HEK293 (cell line): Measurements from ENCODE around the gene PSMB1.

ENCODE experiments used
- CTCF ChIA-PET: fragments of 350-600 bp; formaldehyde crosslinking; extraction: SDS; loops from one replicate; lab custom pipeline; 2021; ENCODE audit warnings: antibody characterized with exemption; lab: Yijun Ruan, JAX
- POLR2A ChIA-PET: fragments of 300-600 bp; formaldehyde crosslinking; extraction: SDS; loops from one replicate; lab custom pipeline; 2020; ENCODE audit warnings: antibody characterized with exemption, inconsistent platforms; lab: Yijun Ruan, JAX
- H3K27ac ChIP-seq: fragments of 200-500 bp; sonication (Bioruptor generic); 2 replicates; pipeline ENCODE4 v1.5.1; 2014; ENCODE audit warnings: low read depth, low read length, control low read depth, inconsistent platforms; ENCODE audit errors: extremely low read depth
- H3K36me3 ChIP-seq, 2 experiments: fragments of 200-500 bp in 1 of 2; sonication (Bioruptor generic) in 1 of 2; 1 replicate in 1 of 2; 2 replicates in 1 of 2; pipeline ENCODE4 v1.5.1; 2014 to 2017; ENCODE audit warnings: inconsistent platforms in 2 of 2, low read length in 2 of 2; ENCODE audit not compliant: control insufficient read depth in 2 of 2, insufficient read depth in 1 of 2
- H3K4me1 ChIP-seq: fragments of 200-500 bp; sonication (Bioruptor generic); 2 replicates; pipeline ENCODE4 v1.5.1; 2014; ENCODE audit warnings: mild to moderate bottlenecking, low read length, inconsistent platforms; ENCODE audit not compliant: control insufficient read depth, insufficient read depth
- H3K4me3 ChIP-seq: 2 replicates; pipeline ENCODE4 v1.5.1; 2011; ENCODE audit warnings: low read depth, mild to moderate bottlenecking, control low read depth, low read length, moderate library complexity
- H3K9me3 ChIP-seq: fragments of 200-500 bp; sonication (Bioruptor generic); 2 replicates; pipeline ENCODE4 v1.5.1; 2014; ENCODE audit warnings: low read depth, low read length, inconsistent platforms; ENCODE audit not compliant: control insufficient read depth, insufficient read depth
- HOXD13 ChIP-seq: sonication (generic); formaldehyde crosslinking; IDR thresholded peaks from 2 replicates; pipeline ENCODE4 v1.8.0; 2022; ENCODE audit warnings: missing genetic modification reagents, borderline replicate concordance
- IKZF3 ChIP-seq: fragments of 450-650 bp; IDR thresholded peaks from 2 replicates; pipeline ENCODE4 v1.5.0; 2018; ENCODE audit warnings: missing biosample characterization, mild to moderate bottlenecking, missing genetic modification characterization, moderate library complexity
- KLF9 ChIP-seq: fragments of 450-650 bp; formaldehyde crosslinking; IDR thresholded peaks from 2 replicates; pipeline ENCODE4 v1.5.1; 2016; ENCODE audit warnings: missing biosample characterization, missing genetic modification characterization, low read depth
- RBAK ChIP-seq: fragments of 450-650 bp; formaldehyde crosslinking; IDR thresholded peaks from 2 replicates; pipeline ENCODE4 v1.5.1; 2016; ENCODE audit warnings: missing biosample characterization, missing genetic modification characterization
- SALL2 ChIP-seq: fragments of 450-650 bp; formaldehyde crosslinking; IDR thresholded peaks from 2 replicates; pipeline ENCODE4 v1.5.0; 2017; ENCODE audit warnings: missing biosample characterization, mild to moderate bottlenecking, missing genetic modification characterization, borderline replicate concordance
- WT1 ChIP-seq: fragments of 450-650 bp; formaldehyde crosslinking; IDR thresholded peaks from 2 replicates; pipeline ENCODE4 v1.5.1; 2016; ENCODE audit warnings: missing biosample characterization, missing genetic modification characterization
- ZBTB21 ChIP-seq: fragments of 450-650 bp; formaldehyde crosslinking; IDR thresholded peaks from 2 replicates; pipeline ENCODE4 v1.5.1; 2017; ENCODE audit warnings: missing biosample characterization, missing genetic modification characterization
- ZEB2 ChIP-seq: fragments of 450-650 bp; formaldehyde crosslinking; IDR thresholded peaks from 2 replicates; pipeline ENCODE4 v1.5.1; 2016; ENCODE audit warnings: missing biosample characterization, missing genetic modification characterization
- ZIC2 ChIP-seq: fragments of 450-650 bp; formaldehyde crosslinking; IDR thresholded peaks from 2 replicates; pipeline ENCODE4 v1.5.1; 2016; ENCODE audit warnings: missing biosample characterization, missing genetic modification characterization
- ZNF10 ChIP-seq: fragments of 450-650 bp; formaldehyde crosslinking; IDR thresholded peaks from 2 replicates; pipeline ENCODE4 v1.5.1; 2017; ENCODE audit warnings: missing biosample characterization, missing genetic modification characterization
- ZNF23 ChIP-seq: fragments of 450-650 bp; formaldehyde crosslinking; IDR thresholded peaks from 2 replicates; pipeline ENCODE4 v1.5.1; 2016; ENCODE audit warnings: missing biosample characterization, missing genetic modification characterization, borderline replicate concordance
- ZNF37A ChIP-seq: fragments of 450-650 bp; IDR thresholded peaks from 2 replicates; pipeline ENCODE4 v1.5.1; 2018; ENCODE audit warnings: missing biosample characterization, missing genetic modification characterization
- ZNF394 ChIP-seq: fragments of 450-650 bp; formaldehyde crosslinking; IDR thresholded peaks from 2 replicates; pipeline ENCODE4 v1.5.1; 2016; ENCODE audit warnings: missing biosample characterization, missing genetic modification characterization, mild to moderate bottlenecking, moderate library complexity, borderline replicate concordance
- ZNF404 ChIP-seq: fragments of 450-650 bp; formaldehyde crosslinking; IDR thresholded peaks from 2 replicates; pipeline ENCODE4 v1.5.1; 2017; ENCODE audit warnings: missing biosample characterization, missing genetic modification characterization
- ZNF416 ChIP-seq: fragments of 450-650 bp; formaldehyde crosslinking; IDR thresholded peaks from 2 replicates; pipeline ENCODE4 v1.5.1; 2016; ENCODE audit warnings: missing biosample characterization, missing genetic modification characterization
- ZNF449 ChIP-seq: fragments of 450-650 bp; formaldehyde crosslinking; IDR thresholded peaks from 2 replicates; pipeline ENCODE4 v1.5.1; 2017; ENCODE audit warnings: missing biosample characterization, mild to moderate bottlenecking, missing genetic modification characterization, moderate library complexity
- ZNF548 ChIP-seq: fragments of 450-650 bp; formaldehyde crosslinking; IDR thresholded peaks from 2 replicates; pipeline ENCODE4 v1.5.1; 2016; ENCODE audit warnings: missing biosample characterization, missing genetic modification characterization
- ZNF558 ChIP-seq: fragments of 450-650 bp; formaldehyde crosslinking; IDR thresholded peaks from 2 replicates; pipeline ENCODE4 v1.5.1; 2016; ENCODE audit warnings: missing biosample characterization, missing genetic modification characterization
- ZNF596 ChIP-seq: fragments of 450-650 bp; IDR thresholded peaks from 2 replicates; pipeline ENCODE4 v1.5.0; 2018; ENCODE audit warnings: missing biosample characterization, mild to moderate bottlenecking, missing genetic modification characterization, moderate library complexity
- ZNF624 ChIP-seq: fragments of 450-650 bp; formaldehyde crosslinking; IDR thresholded peaks from 2 replicates; pipeline ENCODE4 v1.5.1; 2017; ENCODE audit warnings: missing biosample characterization, missing genetic modification characterization
- ZNF785 ChIP-seq: fragments of 450-650 bp; formaldehyde crosslinking; IDR thresholded peaks from 2 replicates; pipeline ENCODE4 v1.5.1; 2016; ENCODE audit warnings: missing biosample characterization, missing genetic modification characterization
- ZSCAN16 ChIP-seq: fragments of 450-650 bp; formaldehyde crosslinking; IDR thresholded peaks from 2 replicates; pipeline ENCODE4 v1.5.1; 2016; ENCODE audit warnings: missing biosample characterization, missing genetic modification characterization
- ZSCAN30 ChIP-seq: fragments of 450-650 bp; IDR thresholded peaks from 2 replicates; pipeline ENCODE4 v1.5.1; 2018; ENCODE audit warnings: missing biosample characterization, mild to moderate bottlenecking, missing genetic modification characterization, moderate library complexity
- ZSCAN4 ChIP-seq: fragments of 450-650 bp; formaldehyde crosslinking; IDR thresholded peaks from 2 replicates; pipeline ENCODE4 v1.5.1; 2017; ENCODE audit warnings: missing biosample characterization, missing genetic modification characterization
- ZSCAN5A ChIP-seq: fragments of 450-650 bp; formaldehyde crosslinking; IDR thresholded peaks from 2 replicates; pipeline ENCODE4 v1.5.1; 2016; ENCODE audit warnings: missing biosample characterization, missing genetic modification characterization
- TF ChIP-seq, protein P1 (sequence below): fragments of 450-650 bp; formaldehyde crosslinking; IDR thresholded peaks from 2 replicates; pipeline ENCODE4 v1.5.1; 2016; ENCODE audit warnings: missing biosample characterization, missing genetic modification characterization
- TF ChIP-seq, protein P2 (sequence below): fragments of 450-650 bp; formaldehyde crosslinking; IDR thresholded peaks from 2 replicates; pipeline ENCODE4 v1.5.1; 2016; ENCODE audit warnings: missing biosample characterization, missing genetic modification characterization
- TF ChIP-seq, protein P3 (sequence below): fragments of 450-650 bp; formaldehyde crosslinking; IDR thresholded peaks from 2 replicates; pipeline ENCODE4 v1.5.1; 2017; ENCODE audit warnings: missing biosample characterization, missing genetic modification characterization

PSMB1 gene

GRCh38 chr6:170578909-170579308 lies 25.8 kb upstream of the PSMB1 start:
- no peak overlapping the region for H3K27ac ChIP-seq
- H3K9me3 ChIP-seq, result no peaks in the 10 kb centered on the region
- TF ChIP-seq, protein P1, sequence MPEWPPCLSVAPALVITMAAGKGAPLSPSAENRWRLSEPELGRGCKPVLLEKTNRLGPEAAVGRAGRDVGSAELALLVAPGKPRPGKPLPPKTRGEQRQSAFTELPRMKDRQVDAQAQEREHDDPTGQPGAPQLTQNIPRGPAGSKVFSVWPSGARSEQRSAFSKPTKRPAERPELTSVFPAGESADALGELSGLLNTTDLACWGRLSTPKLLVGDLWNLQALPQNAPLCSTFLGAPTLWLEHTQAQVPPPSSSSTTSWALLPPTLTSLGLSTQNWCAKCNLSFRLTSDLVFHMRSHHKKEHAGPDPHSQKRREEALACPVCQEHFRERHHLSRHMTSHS (tag by site-specific recombination), result no peak
- TF ChIP-seq ZNF596 (tag by site-specific recombination) (no peak), KLF9 (tag by site-specific recombination) (no peak), ZNF394 (no peak), SALL2 (tag by site-specific recombination) (no peak), ZSCAN30 (no peak), ZBTB21 (no peak), ZNF548 (tag by site-specific recombination) (no peak), ZNF404 (tag by site-specific recombination) (no peak), ZNF23 (tag by site-specific recombination) (no peak), RBAK (tag by site-specific recombination) (no peak), ZSCAN4 (tag by site-specific recombination) (no peak), ZNF449 (tag by site-specific recombination) (no peak), ZNF37A (tag by site-specific recombination) (no peak), ZNF416 (tag by site-specific recombination) (no peak), ZNF10 (tag by site-specific recombination) (no peak), IKZF3 (tag by site-specific recombination) (no peak), ZIC2 (tag by site-specific recombination) (no peak)
- TF ChIP-seq, protein P2, sequence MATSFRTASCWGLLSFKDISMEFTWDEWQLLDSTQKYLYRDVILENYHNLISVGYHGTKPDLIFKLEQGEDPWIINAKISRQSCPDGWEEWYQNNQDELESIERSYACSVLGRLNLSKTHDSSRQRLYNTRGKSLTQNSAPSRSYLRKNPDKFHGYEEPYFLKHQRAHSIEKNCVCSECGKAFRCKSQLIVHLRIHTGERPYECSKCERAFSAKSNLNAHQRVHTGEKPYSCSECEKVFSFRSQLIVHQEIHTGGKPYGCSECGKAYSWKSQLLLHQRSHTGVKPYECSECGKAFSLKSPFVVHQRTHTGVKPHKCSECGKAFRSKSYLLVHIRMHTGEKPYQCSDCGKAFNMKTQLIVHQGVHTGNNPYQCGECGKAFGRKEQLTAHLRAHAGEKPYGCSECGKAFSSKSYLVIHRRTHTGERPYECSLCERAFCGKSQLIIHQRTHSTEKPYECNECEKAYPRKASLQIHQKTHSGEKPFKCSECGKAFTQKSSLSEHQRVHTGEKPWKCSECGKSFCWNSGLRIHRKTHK (tag by site-specific recombination), result no peak
- POLR2A ChIA-PET, result no interaction called here
- peaks cover 16 to 92% of the 10 kb centered on the region in 2 experiments for H3K36me3 ChIP-seq
- H3K4me3 ChIP-seq, result no peak overlapping the region
- no peaks in the 10 kb centered on the region for H3K4me1 ChIP-seq
- CTCF ChIA-PET, result no interaction called here

DNA sequence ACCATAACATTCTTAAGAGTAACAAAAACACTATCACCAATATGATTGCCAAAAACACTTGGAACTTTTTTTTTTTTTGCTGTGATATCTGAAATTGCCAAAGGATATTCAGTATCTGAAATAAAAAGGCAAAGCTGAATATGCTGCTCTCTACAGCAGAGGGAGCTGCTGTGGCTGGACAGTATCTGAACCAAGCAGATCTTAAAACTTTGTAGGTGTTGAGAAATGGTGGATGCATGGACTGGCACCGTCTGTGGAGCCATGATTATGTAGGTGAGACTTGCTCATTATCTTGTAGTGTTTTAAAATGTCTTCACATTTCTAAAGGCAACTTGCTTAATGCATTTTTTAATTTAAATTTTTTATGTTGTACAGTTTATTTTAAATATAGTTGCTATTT lies 22.1 kb upstream of the PSMB1 start:
- TF ChIP-seq WT1 (no peak), ZSCAN16 (tag by site-specific recombination) (no peak), ZNF624 (tag by site-specific recombination) (no peak), ZEB2 (tag by site-specific recombination) (no peak), ZNF785 (no peak), ZNF394 (no peak), ZSCAN5A (tag by site-specific recombination) (no peak), ZNF558 (tag by site-specific recombination) (no peak), HOXD13 (CRISPR knock-in tag) (no peak)
- TF ChIP-seq, protein P1 (tag by site-specific recombination), result no peak
- TF ChIP-seq, protein P3, sequence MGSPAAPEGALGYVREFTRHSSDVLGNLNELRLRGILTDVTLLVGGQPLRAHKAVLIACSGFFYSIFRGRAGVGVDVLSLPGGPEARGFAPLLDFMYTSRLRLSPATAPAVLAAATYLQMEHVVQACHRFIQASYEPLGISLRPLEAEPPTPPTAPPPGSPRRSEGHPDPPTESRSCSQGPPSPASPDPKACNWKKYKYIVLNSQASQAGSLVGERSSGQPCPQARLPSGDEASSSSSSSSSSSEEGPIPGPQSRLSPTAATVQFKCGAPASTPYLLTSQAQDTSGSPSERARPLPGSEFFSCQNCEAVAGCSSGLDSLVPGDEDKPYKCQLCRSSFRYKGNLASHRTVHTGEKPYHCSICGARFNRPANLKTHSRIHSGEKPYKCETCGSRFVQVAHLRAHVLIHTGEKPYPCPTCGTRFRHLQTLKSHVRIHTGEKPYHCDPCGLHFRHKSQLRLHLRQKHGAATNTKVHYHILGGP (tag by site-specific recombination), result no peak
- POLR2A ChIA-PET, result interaction anchor here (0.8 to 2.0 kb wide), 2 partner anchors 9 to 12 kb away, joined by 3 to 9 read pairs; partner anchors contain the start of gene PDCD2
- Histone ChIP-seq H3K4me1 (no peaks in the 10 kb centered on the region), H3K27ac (no peak overlapping the region), H3K4me3 (no peak overlapping the region), H3K9me3 (no peaks in the 10 kb centered on the region), H3K36me3 (peaks cover 39 to 95% of the 10 kb centered on the region in 2 experiments)
- CTCF ChIA-PET, result interaction anchor here (0.6 to 2.0 kb wide), 7 partner anchors 9 to 853 kb away, joined by 3 to 8 read pairs (median 3); partner anchors contain the start of gene PDCD2
